Left ventricle myocardium superior (tissue), 1 donor: ENCODE results near the gene MOK. TPM values are rescaled to one million over a fixed set of nuclear protein-coding genes. Genes with fewer than 3 reads are reported as not detected.
"Not testable (repeated sequence)": the region's sequence is repeated elsewhere in the genome, so short reads cannot be mapped to it uniquely, and the experiment has no call there.

Source experiments
- ATAC-seq: fragments of 200-7000 bp; cut with Tn5 transposase; one replicate; pipeline ENCODE4 v1.9.1; 2020; ENCODE audit warnings: mild to moderate bottlenecking, moderate library complexity
- DNase-seq: peaks from one replicate; pipeline ENCODE4 v3.0.0-alpha.2; 2020
- intact Hi-C: fragments of 100-400 bp; cut with micrococcal nuclease; formaldehyde crosslinking; loops from one replicate; pipeline ENCODE4 v1.11.0; 2022
- long read RNA-seq: library from polyadenylated mRNA; unstranded; transcript quantifications from one replicate; pipeline ENCODE4 v2.0.0, GENCODE V29; 2021
- total RNA-seq: library from RNA; stranded (reverse); fragmentation: NEBNext Ultra II Directional; extraction: Animal tissue kit (Norgen Biotek cat#: 25700); gene quantifications from one replicate; pipeline ENCODE4 v1.2.1, GENCODE V29; 2021
- donor health status: DM: no; HTN: yes; CAD: no; lungs with severe emphysema.

The MOK gene, protein sequence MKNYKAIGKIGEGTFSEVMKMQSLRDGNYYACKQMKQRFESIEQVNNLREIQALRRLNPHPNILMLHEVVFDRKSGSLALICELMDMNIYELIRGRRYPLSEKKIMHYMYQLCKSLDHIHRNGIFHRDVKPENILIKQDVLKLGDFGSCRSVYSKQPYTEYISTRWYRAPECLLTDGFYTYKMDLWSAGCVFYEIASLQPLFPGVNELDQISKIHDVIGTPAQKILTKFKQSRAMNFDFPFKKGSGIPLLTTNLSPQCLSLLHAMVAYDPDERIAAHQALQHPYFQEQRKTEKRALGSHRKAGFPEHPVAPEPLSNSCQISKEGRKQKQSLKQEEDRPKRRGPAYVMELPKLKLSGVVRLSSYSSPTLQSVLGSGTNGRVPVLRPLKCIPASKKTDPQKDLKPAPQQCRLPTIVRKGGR
- total RNA-seq: 10.9 TPM
- long read RNA-seq, partial matches to known transcripts: 0 of 2 reads
- long read RNA-seq, other reads (novel, unspliced or antisense): 2 of 2 reads

DNA sequence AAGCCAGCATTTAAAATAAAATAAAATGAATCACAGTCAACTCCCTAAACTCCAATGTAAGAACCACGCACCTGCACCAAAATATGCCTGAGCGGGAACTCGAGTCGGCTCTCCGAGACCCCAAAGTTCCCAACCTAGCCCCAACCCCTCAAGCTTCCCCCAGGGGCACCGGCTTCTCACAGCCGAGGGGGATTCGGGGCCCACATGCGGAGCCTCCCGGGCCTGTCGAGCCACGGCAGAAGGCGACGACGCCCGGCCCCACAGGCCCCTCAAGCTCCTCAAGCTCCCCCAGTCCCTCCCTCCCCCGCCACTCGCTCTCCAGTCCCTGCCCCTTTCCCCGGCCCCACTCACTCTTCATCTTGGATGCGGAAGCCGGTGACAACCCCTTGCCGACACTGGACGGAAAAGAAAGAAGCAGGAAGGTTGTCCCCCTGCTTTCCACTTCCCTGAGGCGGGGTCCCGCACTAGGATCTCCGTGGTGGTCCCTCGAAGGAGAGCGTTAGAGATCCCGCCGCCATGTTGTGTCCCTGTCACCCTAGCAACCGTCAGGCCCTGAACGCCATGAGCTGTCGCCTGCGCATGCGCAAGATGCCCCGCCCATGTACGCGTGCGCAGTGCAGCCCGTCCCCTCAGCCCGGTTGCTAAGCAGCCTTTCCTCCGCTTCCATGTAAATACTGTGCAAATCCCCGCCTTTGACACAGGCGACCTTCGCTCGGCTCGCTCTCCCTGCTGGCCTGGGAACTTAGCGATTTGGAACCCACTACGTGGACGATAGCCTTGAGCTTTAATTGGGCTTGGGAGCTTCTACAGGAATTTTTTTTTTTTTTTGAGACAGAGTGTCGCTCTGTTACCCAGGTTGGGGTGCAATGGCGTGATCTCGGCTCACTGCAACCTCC is at the start of gene MOK:
Gene MOK (minus strand): TSS at position 554 of the 896 bp plus-strand sequence. CDS start 196 bp downstream, at position 358.
- intact Hi-C loops: no loop called here
- ATAC-seq: peak; percentile 98

DNA sequence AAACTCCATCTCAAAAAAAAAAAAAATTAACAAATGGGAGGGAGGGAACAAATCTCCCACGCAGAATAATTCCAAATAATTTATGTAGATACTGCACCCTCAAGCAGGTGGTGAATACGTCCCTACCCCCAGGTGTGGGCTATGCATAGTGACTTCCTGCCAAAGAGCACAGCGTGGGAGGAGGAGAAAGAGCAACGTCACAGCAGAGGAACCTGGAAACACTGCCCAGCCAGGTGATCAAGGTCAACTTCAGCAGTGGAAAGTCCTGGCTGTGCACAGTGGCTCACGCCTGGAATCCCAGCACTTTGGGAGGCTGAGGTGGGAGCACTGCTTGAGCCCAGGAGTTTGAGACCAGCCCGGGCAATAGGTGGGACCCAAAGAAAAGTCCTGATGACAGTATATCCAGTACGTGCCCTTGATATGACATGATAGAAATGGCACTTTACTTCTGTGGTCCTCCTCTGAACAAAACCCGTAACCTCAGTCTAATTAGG is 48.2 kb upstream of the MOK start:
- intact Hi-C loops: no loop called here
- ATAC-seq: no peak

More for the DNA sequence above, at the start of gene MOK:
- peak; percentile 97 for DNase-seq

DNA sequence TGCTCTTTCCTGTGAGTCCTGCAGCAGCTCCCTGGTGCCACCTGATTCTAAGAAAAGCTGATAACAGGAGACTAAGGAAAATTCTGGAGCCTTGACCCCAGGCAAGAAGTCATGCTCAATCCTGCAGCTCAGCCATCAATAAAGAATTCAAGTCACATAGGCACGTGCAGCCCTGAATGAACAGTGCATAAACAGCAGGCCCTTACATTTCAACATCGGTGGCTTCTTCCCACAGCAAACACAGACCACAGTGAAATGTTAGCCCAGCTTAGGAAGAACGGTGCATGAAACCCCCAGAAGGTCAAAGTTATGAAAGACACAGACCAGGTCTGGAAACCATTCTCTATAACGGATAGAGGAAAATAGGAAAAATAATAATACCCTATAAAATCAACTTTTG is 47.2 kb upstream of the MOK start:
- ATAC-seq (no peak), DNase-seq (no peak)
- intact Hi-C loops: no loop called here

More for the DNA sequence above, 48.2 kb upstream of the MOK start:
- no peak for DNase-seq

DNA sequence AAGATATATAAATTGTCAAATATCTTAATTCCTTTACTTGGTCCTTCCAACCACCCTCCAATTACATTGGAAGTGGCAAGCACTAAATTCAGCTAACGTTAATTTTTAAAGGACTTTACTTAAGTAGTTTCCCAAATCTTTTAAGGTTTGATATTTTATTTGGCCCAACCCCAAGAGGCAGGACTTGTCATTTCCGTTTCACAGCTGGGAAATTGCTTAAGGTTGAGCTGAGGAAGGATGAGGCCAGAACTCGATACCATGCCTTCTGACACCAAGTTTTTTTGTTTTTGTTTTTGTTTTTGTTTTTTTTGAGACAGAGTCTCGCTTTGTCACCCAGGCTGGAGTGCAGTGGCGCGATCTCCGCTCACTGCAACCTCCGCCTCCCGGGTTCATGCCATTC is 46.6 kb upstream of the MOK start:
- intact Hi-C loops, DNase-seq: not testable (repeated sequence)
- peak; percentile 57 for ATAC-seq

DNA sequence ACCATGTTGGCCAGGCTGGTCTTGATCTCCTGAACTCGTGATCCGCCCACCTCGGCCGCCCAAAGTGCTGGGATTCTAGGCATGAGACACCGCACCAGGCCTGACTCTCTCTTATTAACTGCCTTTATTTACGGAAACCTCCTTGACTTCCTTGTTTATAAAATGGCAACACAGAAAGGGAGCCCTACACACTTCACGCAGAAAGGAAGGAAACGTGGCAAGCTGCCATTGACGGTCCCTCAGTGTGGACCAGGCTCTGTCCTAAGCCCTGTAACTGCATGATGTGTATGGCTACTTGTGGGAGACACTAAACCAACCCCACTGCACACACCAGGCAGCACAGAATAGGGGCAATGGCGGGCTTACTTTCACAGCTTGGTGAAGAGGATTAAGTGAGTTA is 46.1 kb upstream of the MOK start:
- intact Hi-C loops: no loop called here
- DNase-seq (peak; percentile 46), ATAC-seq (peak; percentile 76)

DNA sequence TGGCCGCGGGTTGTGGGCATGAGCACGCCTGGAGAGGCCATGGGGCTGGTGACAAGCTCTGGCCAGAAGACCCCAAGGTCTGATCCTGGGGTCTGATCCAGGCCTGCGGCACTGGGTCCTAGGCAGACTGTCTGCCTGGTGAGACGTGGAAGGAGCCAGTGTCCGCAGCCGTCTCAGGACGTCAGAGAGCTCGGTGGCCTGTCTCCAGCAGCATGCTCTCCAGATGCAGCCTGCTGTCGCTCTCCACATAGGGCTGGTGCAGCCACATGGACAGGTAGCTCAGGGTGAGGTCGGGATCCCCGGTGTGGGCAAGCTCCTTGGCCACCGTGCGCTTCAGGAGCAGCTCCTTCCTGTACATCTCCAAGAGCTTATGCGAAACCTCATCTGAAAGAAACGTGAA is 43.4 kb upstream of the MOK start:
- DNase-seq (no peak), ATAC-seq (no peak)
- intact Hi-C loops: no loop called here

DNA sequence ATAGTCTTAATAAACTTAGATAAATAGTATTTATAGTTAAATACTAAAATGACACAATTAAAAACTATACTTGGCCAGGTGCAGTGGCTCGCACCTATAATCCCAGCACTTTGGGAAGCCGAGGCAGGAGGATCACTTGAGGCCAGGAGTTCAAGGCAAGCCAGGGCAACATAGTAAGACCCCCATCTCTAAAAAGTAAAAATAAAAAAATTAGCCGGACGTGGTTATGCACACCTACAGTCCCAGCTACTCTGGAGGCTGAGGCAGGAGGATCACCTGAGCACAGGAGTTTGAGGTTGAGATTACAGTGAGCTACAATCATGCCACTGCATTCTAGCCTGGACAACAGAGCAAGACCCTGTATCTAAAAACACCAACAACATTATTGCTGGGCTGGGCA is 41.7 kb upstream of the MOK start:
- DNase-seq: no peak
- ATAC-seq: no peak
- intact Hi-C loops: no loop called here

DNA sequence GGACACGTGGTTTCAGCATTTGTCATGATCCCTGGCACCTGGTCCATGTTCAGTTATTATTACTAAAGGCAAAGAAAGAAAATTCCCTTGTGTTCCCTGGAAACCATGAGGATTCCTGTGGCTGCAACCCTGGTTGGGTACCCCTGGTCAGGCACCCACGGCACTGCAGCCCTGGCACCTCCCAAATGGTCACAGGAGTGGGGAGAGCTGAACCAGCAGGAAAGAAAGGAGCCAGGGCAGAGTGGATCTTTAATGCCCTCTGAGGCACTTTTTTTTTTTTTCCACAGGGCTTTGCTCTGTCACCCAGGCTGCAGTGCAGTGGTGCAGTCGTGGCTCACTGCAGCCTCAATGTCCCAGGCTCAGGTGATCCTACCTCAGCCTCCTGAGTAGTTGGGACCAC is 40.3 kb upstream of the MOK start:
- ATAC-seq (no peak), DNase-seq (no peak)
- intact Hi-C loops: no loop called here

DNA sequence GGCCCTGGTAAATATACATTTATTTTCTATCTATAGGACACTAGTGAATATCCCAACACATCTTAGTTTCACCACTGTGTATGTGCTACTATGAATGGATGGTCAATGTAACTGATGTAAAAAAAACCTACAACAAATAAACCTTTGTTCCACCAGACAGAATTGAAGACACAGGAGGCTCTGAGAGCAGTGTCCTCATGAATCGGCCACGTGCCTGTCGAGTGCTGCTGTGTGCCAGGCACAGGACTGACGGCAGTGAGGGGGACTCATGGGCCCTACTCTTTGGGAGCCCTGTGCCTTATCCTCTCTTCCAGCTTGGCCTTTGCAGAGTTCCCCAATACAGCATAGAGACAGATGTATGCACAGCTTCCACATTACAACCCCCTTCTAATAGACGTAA is 39.5 kb upstream of the MOK start:
- intact Hi-C loops: no loop called here
- DNase-seq (no peak), ATAC-seq (no peak)

DNA sequence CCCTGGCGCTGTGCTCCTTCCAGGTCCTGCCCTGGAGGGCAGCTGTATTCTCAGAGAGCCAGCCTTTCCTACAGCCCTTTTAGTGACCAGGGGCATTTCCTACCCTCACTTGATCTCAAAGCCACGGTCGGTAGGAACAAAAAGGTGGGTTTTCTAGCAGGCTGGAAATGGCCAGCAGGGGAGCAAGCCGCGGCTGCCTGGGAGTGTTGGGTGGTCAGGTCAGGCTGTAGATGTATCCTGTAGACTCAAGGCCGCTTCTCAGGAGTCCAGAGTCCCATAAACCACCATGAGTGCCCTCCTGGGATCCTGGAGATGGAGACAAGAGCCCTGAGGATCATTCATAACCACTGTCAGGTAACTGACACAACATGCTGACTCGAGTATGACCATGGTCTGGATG is 39.1 kb upstream of the MOK start:
- no peak for DNase-seq
- intact Hi-C loops: no loop called here
- ATAC-seq: no peak

DNA sequence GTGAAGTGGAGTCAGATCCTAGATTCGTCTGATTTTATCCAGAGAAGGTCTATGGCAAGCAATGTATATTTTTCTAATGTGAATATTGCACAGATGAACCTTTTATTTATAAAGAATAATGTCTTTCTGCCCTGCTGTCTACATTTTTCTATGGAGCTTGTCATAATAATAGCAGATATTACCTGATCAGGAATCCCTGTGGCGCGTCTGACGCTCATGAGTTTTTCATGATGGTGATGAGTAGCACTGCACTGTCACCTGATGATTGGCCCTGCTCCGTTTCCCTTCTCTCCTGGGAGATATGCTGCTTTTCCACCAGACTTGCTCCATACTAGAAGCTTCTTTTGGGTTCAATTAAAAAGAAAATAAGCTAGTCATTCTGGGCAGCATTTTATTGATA is 37.3 kb upstream of the MOK start:
- intact Hi-C loops: no loop called here
- DNase-seq (no peak), ATAC-seq (no peak)

DNA sequence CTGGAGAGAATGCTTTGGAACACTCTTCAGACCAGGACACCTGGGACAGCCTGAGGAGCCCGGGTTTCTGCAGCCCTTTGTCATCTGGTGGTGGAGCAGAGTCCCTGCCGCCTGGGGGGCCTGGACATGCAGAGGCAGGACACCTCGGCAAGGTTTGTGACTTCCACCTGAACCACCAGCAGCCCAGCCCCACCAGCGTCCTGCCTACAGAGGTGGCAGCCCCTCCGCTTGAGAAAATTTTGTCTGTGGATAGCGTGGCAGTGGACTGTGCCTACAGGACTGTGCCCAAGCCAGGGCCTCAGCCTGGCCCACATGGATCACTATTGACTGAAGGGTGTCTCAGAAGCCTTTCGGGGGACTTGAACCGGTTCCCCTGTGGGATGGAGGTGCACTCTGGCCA is 36.6 kb upstream of the MOK start:
- DNase-seq (no peak), ATAC-seq (peak; percentile 11)
- intact Hi-C loops: no loop called here

DNA sequence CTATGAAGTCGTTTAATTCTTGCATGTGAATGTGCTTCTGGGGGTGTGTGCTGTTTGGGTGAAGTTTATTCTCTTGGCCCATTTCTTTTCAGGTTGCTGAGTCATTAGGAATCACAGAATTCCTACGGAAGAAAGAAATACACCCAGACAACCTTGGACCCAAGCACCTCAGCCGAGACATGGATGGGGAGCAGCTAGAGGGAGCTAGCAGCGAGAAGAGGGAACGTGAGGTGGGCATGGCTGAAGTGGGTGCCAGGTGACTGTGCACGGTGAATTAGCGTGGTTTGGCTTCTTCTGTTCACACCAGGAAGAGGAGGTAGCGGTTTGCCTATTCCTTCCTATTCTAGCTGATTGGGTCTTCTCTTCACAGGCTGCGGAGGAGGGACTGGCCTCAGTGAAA is 33.8 kb upstream of the MOK start:
- ATAC-seq: no peak
- DNase-seq: no peak
- intact Hi-C loops: no loop called here

DNA sequence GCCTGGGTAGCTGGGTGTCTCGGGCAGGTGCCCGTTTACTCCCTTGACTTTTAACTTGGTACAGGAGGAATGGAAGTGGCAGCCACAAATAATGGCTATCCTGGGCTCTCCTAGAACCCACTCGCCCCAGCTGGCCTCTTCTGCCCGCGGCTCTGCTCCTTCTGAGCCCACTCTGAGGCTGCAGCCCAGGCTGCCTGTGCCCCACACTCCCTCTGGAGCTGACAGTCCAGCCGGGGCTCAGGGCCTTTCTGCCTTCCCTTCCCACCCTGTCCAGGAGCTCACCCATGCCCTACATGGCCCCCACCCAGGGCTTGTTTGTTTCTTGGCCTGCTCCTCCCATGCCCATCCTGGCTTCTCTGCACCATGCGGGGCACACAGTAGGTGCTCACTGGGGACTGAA is 30.2 kb upstream of the MOK start:
- intact Hi-C loops: no loop called here
- DNase-seq (no peak), ATAC-seq (no peak)

DNA sequence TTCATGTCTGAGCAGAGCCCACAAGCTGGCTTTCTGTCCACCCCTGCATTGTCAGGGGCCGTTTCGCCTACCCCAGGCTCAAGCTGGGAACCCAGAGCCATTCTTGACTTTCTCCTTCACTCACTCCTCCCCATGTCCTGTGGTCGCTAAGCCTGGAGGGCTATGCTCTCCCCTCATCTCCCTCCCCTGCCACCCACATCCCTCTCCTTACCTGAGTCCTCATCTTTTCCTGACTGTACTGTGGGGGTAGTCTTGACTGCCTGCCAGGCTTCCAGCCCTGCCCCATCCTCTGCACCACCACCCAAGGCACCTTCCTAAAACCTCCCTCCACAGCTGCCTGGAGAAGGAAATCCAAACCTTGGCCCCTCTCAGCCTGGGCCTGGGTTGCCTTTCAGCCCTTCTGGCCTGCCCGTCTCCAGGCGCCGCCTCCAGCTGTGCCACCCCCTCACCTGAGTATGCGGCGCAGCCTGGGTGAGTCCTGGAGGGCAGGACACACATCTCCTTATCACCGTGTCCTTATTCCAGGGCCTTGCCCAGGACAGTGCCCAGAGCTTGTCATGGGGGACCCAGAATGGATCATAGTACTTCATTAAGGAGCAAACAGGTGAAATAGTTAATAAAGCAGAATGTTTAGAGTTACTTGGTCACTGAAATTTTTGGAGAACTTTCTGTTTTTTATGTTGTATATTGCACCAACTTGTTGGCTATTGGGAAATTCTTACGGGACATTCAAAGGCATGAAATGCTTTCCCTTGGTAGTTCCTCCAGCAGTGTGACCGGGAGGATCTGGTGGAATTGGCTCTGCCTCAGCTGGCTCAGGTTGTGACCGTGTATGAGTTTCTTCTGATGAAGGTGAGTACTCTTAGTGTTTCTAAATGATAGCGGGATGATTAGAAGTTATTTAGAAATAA is 29.1 kb upstream of the MOK start:
- ATAC-seq (no peak), DNase-seq (no peak)
- intact Hi-C loops: no loop called here

DNA sequence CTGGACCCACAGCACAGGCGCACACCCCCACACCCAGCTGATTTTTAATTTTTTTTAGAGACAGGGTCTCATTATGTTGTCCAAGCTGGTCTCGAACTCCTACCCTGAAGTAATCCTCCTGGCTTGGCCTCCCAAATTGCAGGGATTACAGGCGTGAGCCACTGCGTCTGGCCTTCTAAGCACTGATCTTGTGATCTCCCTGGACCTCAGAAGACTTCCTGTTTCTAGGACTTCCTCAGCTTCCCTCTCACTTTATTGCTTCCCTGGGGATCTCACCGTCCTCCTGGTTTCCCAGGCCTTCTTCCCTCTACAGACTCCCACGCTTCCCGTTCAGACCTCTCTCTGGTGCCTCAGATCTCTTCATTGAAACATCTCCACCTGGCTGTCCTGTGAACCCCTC is 28.4 kb upstream of the MOK start:
- DNase-seq (no peak), ATAC-seq (no peak)
- intact Hi-C loops: no loop called here

DNA sequence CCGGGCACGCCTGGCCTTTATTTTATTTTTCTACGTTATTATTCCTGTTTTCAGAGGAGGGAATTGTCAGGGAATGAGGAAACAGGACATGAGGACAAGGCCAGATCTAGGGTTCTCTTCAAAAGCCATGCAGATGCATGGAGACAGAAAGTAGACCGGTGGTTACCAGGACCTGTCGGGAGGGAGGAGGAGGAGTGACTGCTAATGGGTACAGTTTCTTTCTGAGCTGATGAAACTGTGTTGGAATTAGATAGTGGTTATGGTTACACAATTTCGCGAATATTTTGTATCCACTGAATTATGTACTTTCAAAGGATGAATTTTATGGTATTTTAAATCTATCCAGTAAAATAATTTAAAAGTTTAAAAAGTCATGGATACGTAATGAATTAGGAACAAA is 25.8 kb upstream of the MOK start:
- DNase-seq (no peak), ATAC-seq (no peak)
- intact Hi-C loops: no loop called here

DNA sequence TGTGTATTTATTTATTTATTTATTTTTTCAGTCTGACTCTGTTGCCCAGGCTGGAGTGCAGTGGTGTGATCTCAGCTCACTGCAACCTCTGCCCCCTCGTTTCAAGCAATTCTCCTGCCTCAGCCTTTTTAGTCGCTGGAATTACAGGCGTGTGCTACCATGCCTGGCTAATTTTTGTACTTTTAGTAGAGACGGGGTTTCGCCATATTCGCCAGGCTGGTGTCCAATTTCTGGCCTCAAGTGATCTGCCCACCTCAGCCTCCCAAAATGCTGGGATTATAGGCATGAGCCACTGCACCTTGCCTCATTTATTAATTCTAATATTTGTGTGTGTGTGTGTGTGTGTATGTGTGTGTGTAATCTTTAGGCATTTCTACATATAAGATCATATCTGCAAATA is 24.4 kb upstream of the MOK start:
- ATAC-seq, DNase-seq, intact Hi-C loops: not testable (repeated sequence)

DNA sequence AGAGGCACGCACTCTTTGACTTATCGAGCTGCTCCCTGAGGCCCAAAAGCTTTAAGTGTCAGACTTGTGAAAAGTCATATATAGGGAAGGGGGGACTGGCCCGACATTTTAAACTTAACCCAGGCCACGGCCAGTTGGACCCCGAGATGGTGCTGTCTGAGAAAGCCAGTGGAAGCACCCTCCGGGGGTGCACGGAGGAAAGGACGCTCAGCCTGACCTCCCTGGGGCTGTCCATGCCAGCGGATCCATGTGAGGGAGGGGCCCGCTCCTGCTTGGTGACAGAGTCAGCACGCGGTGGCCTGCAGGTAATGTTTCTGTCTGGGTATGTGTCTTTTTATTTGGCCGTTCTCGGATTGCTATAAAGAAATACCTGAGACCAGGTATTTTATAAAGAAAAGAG is 21.6 kb upstream of the MOK start:
- ATAC-seq (no peak), DNase-seq (no peak)
- intact Hi-C loops: no loop called here
